Epithelial cell of esophagus (primary cell): ENCODE data around the gene NUP85.

Source experiments
- DNase-seq: peaks from one replicate; pipeline ENCODE4 v3.0.0; 2010; ENCODE audit warnings: low read depth
- H3K4me3 ChIP-seq: 2 replicates; pipeline ENCODE4 v1.5.1; 2011; ENCODE audit warnings: mild to moderate bottlenecking, low read length, control low read depth
- CTCF ChIP-seq: IDR thresholded peaks from 2 replicates; pipeline ENCODE4 v1.5.1; 2011; ENCODE audit warnings: low read depth, mild to moderate bottlenecking, low read length, control low read depth, inconsistent platforms; ENCODE audit not compliant: insufficient read depth; ENCODE audit errors: missing control alignments

Gene NUP85

GRCh38 chr17:75267411-75268232, 62.1 kb downstream of the NUP85 start:
- peak; percentile 45 for TF ChIP-seq CTCF
- peak; percentile 54 for DNase-seq
- no peak overlapping the region for H3K4me3 ChIP-seq

GRCh38 chr17:75269844-75270217, 64.4 kb downstream of the NUP85 start:
- DNase-seq: peak; percentile 33
- peak overlapping the region; percentile 91 for H3K4me3 ChIP-seq
- no peak for TF ChIP-seq CTCF

- peak; percentile 59 for TF ChIP-seq CTCF
- DNase-seq: peak; percentile 82
Observed at GRCh38 chr17:75270218-75270965, 64.9 kb downstream of the NUP85 start.

GRCh38 chr17:75270966-75271232, 65.4 kb downstream of the NUP85 start, which contains the start of gene MIF4GD:
Gene MIF4GD, minus strand, starts transcription at chr17:75271231. Its CDS starts 1,036 bp downstream, at chr17:75270195.
- H3K4me3 ChIP-seq: peak within 1 kb of the TSS; percentile 91
- no peak for TF ChIP-seq CTCF
- DNase-seq: no peak

More at GRCh38 chr17:75270218-75270965, 64.9 kb downstream of the NUP85 start:
- peak overlapping the region; percentile 91 for H3K4me3 ChIP-seq

- peak overlapping the region; percentile 68 for H3K4me3 ChIP-seq
- no peak for TF ChIP-seq CTCF
- DNase-seq: peak; percentile 79
Observed at GRCh38 chr17:75271233-75271954, 65.9 kb downstream of the NUP85 start.

- no peak for TF ChIP-seq CTCF
- peak overlapping the region; percentile 68 for H3K4me3 ChIP-seq
- no peak for DNase-seq
Observed at GRCh38 chr17:75271955-75272847, 66.7 kb downstream of the NUP85 start.
